Peyer's patch (tissue), 4 donors: ENCODE results near the gene PDIA5.

Experiments used
- CTCF ChIP-seq, 6 experiments: fragments of 450-650 bp in 4 of 6; fragments of 200-600 bp in 2 of 6; sonication (generic) in 1 of 6; IDR thresholded peaks; one replicate each; pipeline ENCODE4 v1.5.1; 2017 to 2019; ENCODE audit warnings: antibody characterized with exemption in 6 of 6, mild to moderate bottlenecking in 3 of 6, moderate library complexity in 1 of 6
- POLR2A ChIP-seq, 2 donors: fragments of 450-650 bp; IDR thresholded peaks; one replicate each; pipeline ENCODE4 v1.5.1; 2017; ENCODE audit warnings: antibody characterized with exemption in 2 of 2, mild to moderate bottlenecking in 2 of 2, moderate library complexity in 2 of 2

- TF ChIP-seq CTCF (IDR thresholded peaks at IDR 0.05) (no peak), POLR2A (IDR thresholded peaks at IDR 0.05) (no peak)
These were observed 126.8 kb downstream of the PDIA5 start for GRCh38 chr3:123193448-123194101.
